Skin of body (tissue), 2 donors: ENCODE results near the gene GGN. TPM values are rescaled to one million over a fixed set of nuclear protein-coding genes. Genes with fewer than 3 reads are reported as not detected.
"Not testable (repeated sequence)": the region's sequence is repeated elsewhere in the genome, so short reads cannot be mapped to it uniquely, and the experiment has no call there.

Source experiments
- DNase-seq: peaks from one replicate; lab custom pipeline; 2025; lab: John Stamatoyannopoulos, UW
- total RNA-seq: library from RNA; depleted of rRNA; stranded (reverse); fragments of >200 nt; gene quantifications from one replicate; pipeline ENCODE4 v1.2.3, GENCODE V29; 2014

Gene GGN
- total RNA-seq, result not detected

- no peak for DNase-seq
Measured at GRCh38 chr19:38387550-38388348, at the start of gene GGN. GGN (minus strand) TSS chr19:38388034; CDS start chr19:38387261, 773 bp downstream.

- DNase-seq, result no peak
Measured at GRCh38 chr19:38437295-38437694, 49.5 kb upstream of the GGN start.

GRCh38 chr19:38434549-38435051 lies 46.8 kb upstream of the GGN start:
- DNase-seq, result peak; percentile 26

- no peak for DNase-seq
Measured at GRCh38 chr19:38433268-38433733, 45.5 kb upstream of the GGN start, which contains the start of gene RYR1. RYR1 (plus strand) TSS chr19:38433691; CDS start chr19:38433830, 139 bp downstream.

GRCh38 chr19:38430931-38431330 lies 43.1 kb upstream of the GGN start:
- no peak for DNase-seq

GRCh38 chr19:38429811-38430156 lies 42.0 kb upstream of the GGN start:
- DNase-seq, result no peak

- no peak for DNase-seq
Measured at GRCh38 chr19:38429055-38429810, 41.4 kb upstream of the GGN start.

GRCh38 chr19:38427035-38427677 lies 39.3 kb upstream of the GGN start:
- not testable (repeated sequence) for DNase-seq

- no peak for DNase-seq
Measured at GRCh38 chr19:38425810-38426466, 38.1 kb upstream of the GGN start, which contains the start of gene RASGRP4. RASGRP4 (minus strand) TSS chr19:38426219; CDS start chr19:38426091, 128 bp downstream.

- no peak for DNase-seq
Measured at GRCh38 chr19:38425222-38425809, 37.5 kb upstream of the GGN start.

- DNase-seq, result no peak
Measured at GRCh38 chr19:38424272-38424671, 36.4 kb upstream of the GGN start.

- no peak for DNase-seq
Measured at GRCh38 chr19:38422438-38422837, 34.6 kb upstream of the GGN start.

GRCh38 chr19:38421856-38422255 lies 34.0 kb upstream of the GGN start:
- no peak for DNase-seq

- DNase-seq, result no peak
Measured at GRCh38 chr19:38420935-38421334, 33.1 kb upstream of the GGN start.

- no peak for DNase-seq
Measured at GRCh38 chr19:38417544-38418506, 30.0 kb upstream of the GGN start.

- no peak for DNase-seq
Measured at GRCh38 chr19:38417146-38417543, 29.3 kb upstream of the GGN start.

- no peak for DNase-seq
Measured at GRCh38 chr19:38413416-38413815, 25.6 kb upstream of the GGN start.

GRCh38 chr19:38412961-38413360 lies 25.1 kb upstream of the GGN start:
- DNase-seq, result no peak

GRCh38 chr19:38412491-38412890 lies 24.7 kb upstream of the GGN start:
- DNase-seq, result no peak

- DNase-seq, result not testable (repeated sequence)
Measured at GRCh38 chr19:38411898-38412297, 24.1 kb upstream of the GGN start.
